Activated T-cell treated with anti-CD3 and anti-CD28 coated beads, Interleukin-2, amount 50 U/mL, for 4 hours (primary cell): ENCODE measurements around the gene HLTF. TPM values are rescaled to one million over a fixed set of nuclear protein-coding genes. Genes with fewer than 3 reads are reported as not detected.

ENCODE experiments used
- ATAC-seq, 2 donors: fragments of 200-7000 bp; cut with Tn5 transposase; one replicate each; pipeline ENCODE4 v1.10.0; 2021
- DNase-seq: peaks from one replicate; pipeline ENCODE4 v3.0.0-alpha.2; 2020
- H3K27me3 Mint-ChIP-seq: one replicate; pipeline ENCODE4 v1.8.0; 2021; ENCODE audit warnings: low read depth, mixed read lengths
- H3K36me3 Mint-ChIP-seq: one replicate; pipeline ENCODE4 v1.8.0; 2022; ENCODE audit warnings: mixed read lengths; ENCODE audit not compliant: insufficient read depth
- H3K4me1 Mint-ChIP-seq: one replicate; pipeline ENCODE4 v1.8.0; 2021; ENCODE audit warnings: low read depth, mixed read lengths
- H3K4me3 Mint-ChIP-seq: one replicate; pipeline ENCODE4 v1.8.0; 2021; ENCODE audit warnings: mild to moderate bottlenecking, moderate library complexity, mixed read lengths
- H3K9me3 Mint-ChIP-seq: one replicate; pipeline ENCODE4 v1.8.0; 2021; ENCODE audit warnings: mixed read lengths
- total RNA-seq, 3 donors: library from RNA; stranded (reverse); gene quantifications; one replicate each; pipeline ENCODE4 v1.2.1, GENCODE V29; 2021

Gene HLTF
- total RNA-seq: 10 to 100 TPM; 13.2 to 14.2 (median 13.6) TPM

GRCh38 chr3:149086232-149086988 lies at the start of gene HLTF:
TSS of gene HLTF (minus strand) at chr3:149086533. CDS start at chr3:149086336, 197 bp downstream.
- H3K4me1 Mint-ChIP-seq: peaks cover 16% of the 10 kb centered on the region
- ATAC-seq: peak; percentile 99
- H3K27me3 Mint-ChIP-seq: no peaks in the 10 kb centered on the region
- DNase-seq: peak; percentile 88
- H3K9me3 Mint-ChIP-seq: no peaks in the 10 kb centered on the region
- peak within 1 kb of the TSS; percentile 94 for H3K4me3 Mint-ChIP-seq
- H3K36me3 Mint-ChIP-seq: peaks cover 3% of the 10 kb centered on the region

- no peaks in the 10 kb centered on the region for H3K9me3 Mint-ChIP-seq
- peaks cover 38% of the 10 kb centered on the region for H3K4me1 Mint-ChIP-seq
- H3K27me3 Mint-ChIP-seq: no peaks in the 10 kb centered on the region
- DNase-seq (no peak), ATAC-seq (no peak)
- no peak overlapping the region for H3K4me3 Mint-ChIP-seq
- H3K36me3 Mint-ChIP-seq: peaks cover 10% of the 10 kb centered on the region
Measured at GRCh38 chr3:149134575-149134974, 48.2 kb upstream of the HLTF start.

- H3K4me3 Mint-ChIP-seq: peak overlapping the region; percentile 97
- H3K36me3 Mint-ChIP-seq: peaks cover 10% of the 10 kb centered on the region
- no peak for DNase-seq
- peaks cover 40% of the 10 kb centered on the region for H3K4me1 Mint-ChIP-seq
- ATAC-seq: no peak
- no peaks in the 10 kb centered on the region for H3K27me3 Mint-ChIP-seq
- no peaks in the 10 kb centered on the region for H3K9me3 Mint-ChIP-seq
Measured at GRCh38 chr3:149131589-149131988, 45.3 kb upstream of the HLTF start.

GRCh38 chr3:149129326-149130205 lies 43.2 kb upstream of the HLTF start, which contains the start of gene HPS3:
TSS of gene HPS3 (plus strand) at chr3:149129638. CDS start at chr3:149129724, 86 bp downstream.
- H3K4me1 Mint-ChIP-seq: peaks cover 39% of the 10 kb centered on the region
- peak within 1 kb of the TSS; percentile 97 for H3K4me3 Mint-ChIP-seq
- DNase-seq (peak; percentile 68), ATAC-seq (peak; percentile 90 to 92)
- peaks cover 7% of the 10 kb centered on the region for H3K36me3 Mint-ChIP-seq
- no peaks in the 10 kb centered on the region for H3K9me3 Mint-ChIP-seq
- H3K27me3 Mint-ChIP-seq: peaks cover 2% of the 10 kb centered on the region

GRCh38 chr3:149128821-149129220 lies 42.5 kb upstream of the HLTF start:
- Mint-ChIP-seq H3K9me3 (no peaks in the 10 kb centered on the region), H3K4me1 (peaks cover 39% of the 10 kb centered on the region), H3K27me3 (peaks cover 6% of the 10 kb centered on the region), H3K4me3 (peak overlapping the region; percentile 97), H3K36me3 (peaks cover 5% of the 10 kb centered on the region)
- DNase-seq (no peak), ATAC-seq (no peak)

- H3K4me1 Mint-ChIP-seq: no peaks in the 10 kb centered on the region
- no peak for ATAC-seq
- DNase-seq: no peak
Measured at GRCh38 chr3:149122721-149123578, 36.6 kb upstream of the HLTF start.

GRCh38 chr3:149120051-149120972 lies 34.0 kb upstream of the HLTF start:
- H3K9me3 Mint-ChIP-seq: no peaks in the 10 kb centered on the region
- DNase-seq (no peak), ATAC-seq (peak; percentile 66)
- no peaks in the 10 kb centered on the region for H3K4me1 Mint-ChIP-seq
- H3K36me3 Mint-ChIP-seq: no peaks in the 10 kb centered on the region
- H3K4me3 Mint-ChIP-seq: no peak overlapping the region
- H3K27me3 Mint-ChIP-seq: peaks cover 6% of the 10 kb centered on the region

More at GRCh38 chr3:149122721-149123578, 36.6 kb upstream of the HLTF start:
- Mint-ChIP-seq H3K36me3 (no peaks in the 10 kb centered on the region), H3K9me3 (no peaks in the 10 kb centered on the region), H3K4me3 (no peak overlapping the region), H3K27me3 (peaks cover 6% of the 10 kb centered on the region)

- Mint-ChIP-seq H3K4me1 (no peaks in the 10 kb centered on the region), H3K4me3 (no peak overlapping the region), H3K27me3 (peaks cover 4% of the 10 kb centered on the region), H3K9me3 (no peaks in the 10 kb centered on the region), H3K36me3 (no peaks in the 10 kb centered on the region)
- DNase-seq (no peak), ATAC-seq (no peak)
Measured at GRCh38 chr3:149119466-149119865, 33.1 kb upstream of the HLTF start.

GRCh38 chr3:149118724-149119123 lies 32.4 kb upstream of the HLTF start:
- Mint-ChIP-seq H3K36me3 (no peaks in the 10 kb centered on the region), H3K9me3 (no peaks in the 10 kb centered on the region)
- no peak for ATAC-seq

GRCh38 chr3:149115114-149115513 lies 28.8 kb upstream of the HLTF start:
- no peaks in the 10 kb centered on the region for H3K36me3 Mint-ChIP-seq
- ATAC-seq: no peak
- H3K9me3 Mint-ChIP-seq: no peaks in the 10 kb centered on the region
- H3K4me3 Mint-ChIP-seq: no peak overlapping the region
- H3K27me3 Mint-ChIP-seq: no peaks in the 10 kb centered on the region
- DNase-seq: no peak
- no peaks in the 10 kb centered on the region for H3K4me1 Mint-ChIP-seq

More at GRCh38 chr3:149118724-149119123, 32.4 kb upstream of the HLTF start:
- Mint-ChIP-seq H3K4me3 (no peak overlapping the region), H3K27me3 (no peaks in the 10 kb centered on the region), H3K4me1 (no peaks in the 10 kb centered on the region)
- no peak for DNase-seq

GRCh38 chr3:149114458-149114857 lies 28.1 kb upstream of the HLTF start:
- ATAC-seq (no peak), DNase-seq (no peak)
- Mint-ChIP-seq H3K4me3 (no peak overlapping the region), H3K27me3 (no peaks in the 10 kb centered on the region), H3K4me1 (no peaks in the 10 kb centered on the region), H3K9me3 (no peaks in the 10 kb centered on the region), H3K36me3 (no peaks in the 10 kb centered on the region)

- no peak for DNase-seq
- peaks cover 4% of the 10 kb centered on the region for H3K9me3 Mint-ChIP-seq
- no peak for ATAC-seq
- no peak overlapping the region for H3K4me3 Mint-ChIP-seq
- H3K36me3 Mint-ChIP-seq: no peaks in the 10 kb centered on the region
- H3K4me1 Mint-ChIP-seq: no peaks in the 10 kb centered on the region
- no peaks in the 10 kb centered on the region for H3K27me3 Mint-ChIP-seq
Measured at GRCh38 chr3:149104484-149104883, 18.2 kb upstream of the HLTF start.

- Mint-ChIP-seq H3K4me3 (no peak overlapping the region), H3K27me3 (no peaks in the 10 kb centered on the region), H3K9me3 (peaks cover 4% of the 10 kb centered on the region), H3K4me1 (no peaks in the 10 kb centered on the region), H3K36me3 (no peaks in the 10 kb centered on the region)
- DNase-seq (no peak), ATAC-seq (no peak)
Measured at GRCh38 chr3:149101641-149102040, 15.3 kb upstream of the HLTF start.
